Esophagus mucosa (tissue), 1 donor: ENCODE results near the gene PYGB. TPM values are rescaled to one million over a fixed set of nuclear protein-coding genes. Genes with fewer than 3 reads are reported as not detected.
A peak's percentile ranks its signal among the peaks of the same experiment; 100 is the strongest.
"Not testable (repeated sequence)": the region's sequence is repeated elsewhere in the genome, so short reads cannot be mapped to it uniquely, and the experiment has no call there.

Source experiments
- ATAC-seq: fragments of 200-7000 bp; cut with Tn5 transposase; one replicate; pipeline ENCODE4 v1.9.1; 2020
- total RNA-seq: library from RNA; stranded (reverse); gene quantifications from one replicate; pipeline ENCODE4 v1.2.4, GENCODE V29; 2023
- donor health status: DM: yes; HTN: yes; CAD: no.

Gene PYGB
- total RNA-seq, 1 donor from 2014 or later, result 63.1 TPM

DNA sequence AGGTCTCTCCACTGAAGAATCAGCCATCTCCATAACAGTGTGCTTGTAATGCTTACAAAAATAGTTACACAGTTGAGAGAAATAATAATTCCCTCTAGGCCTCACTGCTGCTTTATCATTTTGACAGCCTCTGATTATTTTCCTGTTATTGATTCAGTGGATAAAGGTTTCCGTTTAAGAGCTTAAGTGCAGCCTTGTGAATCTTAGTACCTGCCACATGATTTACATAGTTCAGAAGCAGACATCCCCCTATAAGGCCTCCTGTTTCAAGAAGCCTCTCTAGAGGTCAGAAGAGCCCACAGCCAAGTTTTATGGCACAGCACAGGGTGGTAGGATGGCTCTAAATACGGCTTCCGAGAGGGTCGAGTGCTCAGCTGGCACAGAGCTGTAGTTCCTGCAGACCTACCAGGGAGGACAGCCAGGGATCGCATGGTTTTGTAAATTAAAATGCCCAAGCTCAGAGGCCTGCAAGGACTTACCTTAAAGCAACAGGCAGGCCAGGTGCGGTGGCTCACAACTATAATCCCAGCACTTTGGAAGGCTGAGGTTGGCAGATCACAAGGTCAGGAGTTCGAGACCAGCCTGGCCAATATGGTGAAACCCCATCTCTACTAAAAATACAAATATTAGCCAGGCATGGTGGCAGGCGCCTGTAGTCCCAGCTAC lies 17.6 kb upstream of the PYGB start:
- ATAC-seq, result no peak

DNA sequence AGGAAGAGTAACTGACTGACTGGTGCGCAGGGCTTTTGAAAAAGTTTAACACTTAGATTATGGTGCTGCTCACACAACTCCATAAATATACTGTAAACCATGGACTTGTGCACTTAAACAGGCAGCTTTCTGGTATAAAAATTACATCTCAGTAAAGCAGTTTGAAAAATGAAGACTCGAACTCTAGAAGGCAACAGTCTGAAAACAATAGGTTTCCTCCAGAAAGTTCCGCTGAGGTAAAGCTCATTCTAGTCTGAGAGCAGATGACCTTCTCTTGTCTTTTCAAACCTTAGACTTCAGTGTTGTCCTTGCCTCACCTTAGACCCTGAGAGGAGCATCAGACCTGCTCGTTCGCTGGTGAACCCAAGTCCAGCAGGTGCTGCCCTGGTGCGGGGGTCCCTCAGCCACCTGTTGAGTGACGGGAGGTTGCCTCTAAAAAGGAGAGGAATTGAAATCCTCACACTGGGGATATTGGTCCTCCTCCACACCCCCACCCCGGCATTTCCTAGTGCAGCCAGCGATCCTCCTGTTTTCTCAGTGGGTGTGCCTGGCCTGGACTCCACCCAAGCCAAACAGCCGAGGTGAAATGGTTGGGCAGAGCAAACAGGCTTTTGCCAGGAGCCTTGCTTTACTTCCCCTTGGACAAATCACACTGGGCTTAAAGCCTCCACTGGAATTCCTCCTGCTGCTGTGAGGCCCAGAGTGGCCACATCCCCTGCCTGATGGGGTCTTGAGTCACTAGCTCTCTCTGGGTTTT lies 14.7 kb upstream of the PYGB start:
- peak; percentile 49 for ATAC-seq

DNA sequence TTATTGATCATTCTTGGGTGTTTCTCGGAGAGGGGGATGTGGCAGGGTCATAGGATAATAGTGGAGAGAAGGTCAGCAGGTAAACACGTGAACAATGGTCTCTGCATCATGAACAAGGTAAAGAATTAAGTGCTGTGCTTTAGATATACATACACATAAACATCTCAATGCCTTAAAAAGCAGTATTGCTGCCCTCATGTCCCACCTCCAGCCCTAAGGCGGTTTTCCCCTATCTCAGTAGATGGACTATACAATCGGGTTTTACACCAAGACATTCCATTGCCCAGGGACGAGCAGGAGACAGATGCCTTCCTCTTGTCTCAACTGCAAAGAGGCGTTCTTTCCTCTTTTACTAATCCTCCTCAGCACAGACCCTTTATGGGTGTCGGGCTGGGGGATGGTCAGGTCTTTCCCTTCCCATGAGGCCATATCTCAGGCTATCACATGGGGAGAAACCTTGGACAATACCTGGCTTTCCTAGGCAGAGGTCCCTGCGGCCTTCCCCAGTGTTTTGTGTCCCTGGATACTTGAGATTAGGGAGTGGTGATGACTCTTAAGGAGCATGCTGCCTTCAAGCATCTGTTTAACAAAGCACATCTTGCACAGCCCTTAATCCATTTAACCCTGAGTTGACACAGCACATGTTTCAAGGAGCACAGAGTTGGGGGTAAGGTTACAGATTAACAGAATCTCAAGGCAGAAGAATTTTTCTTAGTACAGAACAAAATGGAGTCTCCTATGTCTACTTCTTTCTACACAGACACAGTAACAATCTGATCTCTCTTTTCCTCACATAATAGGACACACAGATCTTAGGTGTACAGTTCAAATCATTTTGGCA lies 13.7 kb upstream of the PYGB start:
- ATAC-seq, result not testable (repeated sequence)

DNA sequence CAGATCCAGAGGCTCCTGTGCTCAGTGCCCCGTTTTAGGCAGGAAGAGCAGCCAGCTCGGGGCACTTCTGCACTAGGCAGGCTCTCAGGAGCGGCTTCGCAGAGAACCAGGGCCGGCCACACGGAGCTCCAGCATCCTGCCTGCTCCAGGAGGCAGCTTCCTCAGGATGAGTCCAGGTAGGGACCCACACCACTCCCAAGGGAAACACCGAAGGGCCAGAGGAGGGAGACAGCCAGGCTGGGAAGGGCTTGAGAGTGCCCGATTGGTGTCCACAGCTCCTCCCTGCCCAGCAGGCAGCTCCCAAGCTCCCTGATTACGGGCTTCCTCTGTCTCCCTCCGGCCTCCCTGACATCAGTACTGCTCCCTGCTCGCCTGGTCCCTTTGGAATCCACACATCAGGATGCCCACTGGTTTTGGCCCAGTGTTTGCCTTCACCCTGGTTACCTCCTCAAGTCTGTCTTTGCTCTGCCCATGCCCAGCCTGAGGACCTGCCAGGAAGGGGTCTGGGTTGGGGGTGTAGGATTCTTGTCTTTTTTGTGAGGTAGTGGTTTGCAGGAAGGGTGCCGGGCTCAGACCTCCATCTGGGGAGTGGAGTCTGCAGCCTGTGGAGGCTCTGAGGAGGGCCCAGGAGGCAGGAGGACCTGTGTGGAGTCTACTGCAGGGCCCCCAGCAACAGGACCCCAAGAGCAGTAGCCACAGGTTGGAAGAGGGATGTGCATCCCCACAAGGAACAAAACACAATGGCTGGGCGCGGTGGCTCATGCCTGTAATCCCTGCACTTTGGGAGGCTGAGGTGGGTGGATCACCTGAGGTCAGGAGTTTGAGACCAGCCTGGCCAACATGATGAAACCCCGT lies 11.2 kb upstream of the PYGB start:
- ATAC-seq, result no peak

DNA sequence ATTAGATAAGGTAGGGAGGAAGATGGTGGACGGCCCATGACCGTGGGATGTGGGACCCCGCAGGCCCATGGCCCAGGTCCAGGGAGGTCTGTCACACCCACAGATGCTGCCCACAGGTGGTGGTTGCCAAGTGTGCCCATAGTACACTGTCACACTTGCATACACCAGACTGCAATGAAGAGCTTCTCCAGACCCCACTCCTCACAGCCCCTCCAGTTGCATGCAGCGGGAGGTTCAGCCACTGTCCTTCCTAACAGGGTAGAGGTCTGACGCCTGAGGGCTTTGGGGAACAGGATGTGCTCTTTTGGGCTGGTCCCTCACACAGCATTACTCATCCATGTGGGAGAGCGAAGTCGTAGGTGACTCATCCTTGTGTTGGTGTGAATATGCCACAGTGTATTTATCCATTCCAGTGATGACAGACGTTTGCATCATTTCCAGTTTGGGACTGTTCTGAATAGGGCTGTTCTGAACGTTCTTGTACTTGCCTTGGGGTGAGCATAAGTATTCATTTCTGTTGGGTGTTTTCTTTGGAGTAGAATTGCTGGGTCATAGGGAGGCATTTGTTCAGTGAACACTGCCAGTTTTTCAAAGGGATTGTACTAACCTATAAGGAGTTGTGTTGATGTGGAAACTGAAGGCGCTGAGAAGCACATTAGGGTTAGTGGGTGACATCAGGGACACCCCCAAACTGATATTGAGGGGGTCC lies 10.1 kb upstream of the PYGB start:
- ATAC-seq, result peak; percentile 93

DNA sequence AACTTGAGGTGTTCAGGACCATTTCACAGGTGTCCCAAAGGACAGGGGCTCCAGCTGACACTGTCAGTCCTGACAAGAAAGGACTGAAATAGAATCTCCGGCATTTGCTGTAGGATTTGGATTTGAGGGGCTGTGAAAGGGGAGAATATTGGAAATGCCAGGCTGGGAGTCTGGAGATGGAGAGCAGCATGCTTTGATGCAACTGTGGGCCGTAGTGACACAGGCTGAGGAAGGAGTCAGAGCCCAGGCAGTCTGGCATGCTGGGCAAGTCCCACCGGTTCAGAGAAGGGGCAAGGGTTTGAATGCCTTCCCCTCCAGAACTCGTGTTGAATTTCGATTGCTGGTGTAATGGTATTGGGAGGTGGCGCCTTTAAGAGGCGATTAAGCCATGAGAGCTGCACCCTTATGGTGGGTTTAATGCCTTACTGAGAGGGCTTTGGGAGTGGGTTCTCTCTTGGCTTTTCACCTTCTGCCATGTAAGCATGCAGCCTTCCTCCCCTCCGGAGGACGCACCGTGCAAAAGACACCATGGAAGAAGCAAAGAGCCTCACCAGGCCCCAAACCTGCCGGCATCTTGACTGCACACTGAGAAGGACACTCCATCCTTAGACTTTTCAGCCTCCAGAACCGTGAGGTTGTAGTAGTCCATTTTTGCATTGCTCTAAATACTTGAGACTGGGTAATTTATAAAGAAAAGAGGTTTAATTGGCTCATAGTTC lies 9.4 kb upstream of the PYGB start:
- ATAC-seq, result peak; percentile 70

DNA sequence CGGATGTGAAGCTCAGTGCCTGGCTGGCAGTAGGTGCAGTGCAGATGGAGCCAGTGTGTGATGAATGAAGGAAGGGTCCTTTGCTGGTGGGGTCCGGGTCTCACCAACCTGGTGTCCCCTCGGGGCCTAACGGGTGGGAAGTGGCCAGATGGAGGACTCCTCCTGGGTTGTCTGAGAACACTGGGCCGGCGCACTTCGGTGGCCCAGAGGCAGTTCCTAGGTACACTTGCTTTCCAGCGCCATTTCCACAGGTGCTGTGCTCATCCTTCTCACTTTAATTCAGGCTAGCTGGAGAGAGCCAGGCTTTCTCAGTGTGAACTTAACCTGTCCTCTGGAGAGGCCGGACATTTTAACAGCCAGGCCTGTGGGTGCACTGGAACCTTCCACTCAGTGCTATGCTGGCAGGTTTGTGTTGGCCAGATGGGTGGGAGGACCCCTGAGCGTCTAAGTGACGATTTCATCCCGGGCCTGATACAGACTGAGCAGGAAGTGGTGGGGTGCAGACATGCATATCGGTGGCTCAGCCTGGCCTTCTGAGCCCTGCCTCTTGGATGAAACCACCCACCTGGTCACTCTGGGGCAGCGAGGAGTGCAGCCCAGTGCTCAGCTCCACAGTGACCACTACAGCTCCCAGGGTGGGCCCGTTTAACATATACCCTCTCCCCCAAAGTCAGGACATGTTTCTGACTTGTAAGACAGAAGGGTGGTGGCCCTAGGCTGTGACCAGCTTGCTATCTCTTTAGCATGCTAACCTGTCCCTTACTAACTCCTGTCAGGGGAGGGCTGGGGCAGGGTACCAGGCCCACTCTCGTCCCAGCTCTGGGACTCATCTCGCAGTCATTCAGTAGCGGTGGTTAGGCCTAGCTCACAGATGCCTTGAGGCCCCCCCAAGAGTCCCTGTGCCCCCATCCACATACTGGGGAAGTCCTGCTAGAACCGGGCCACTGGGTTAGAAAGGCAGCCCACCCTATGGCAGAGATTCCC lies 8.2 kb upstream of the PYGB start:
- no peak for ATAC-seq

DNA sequence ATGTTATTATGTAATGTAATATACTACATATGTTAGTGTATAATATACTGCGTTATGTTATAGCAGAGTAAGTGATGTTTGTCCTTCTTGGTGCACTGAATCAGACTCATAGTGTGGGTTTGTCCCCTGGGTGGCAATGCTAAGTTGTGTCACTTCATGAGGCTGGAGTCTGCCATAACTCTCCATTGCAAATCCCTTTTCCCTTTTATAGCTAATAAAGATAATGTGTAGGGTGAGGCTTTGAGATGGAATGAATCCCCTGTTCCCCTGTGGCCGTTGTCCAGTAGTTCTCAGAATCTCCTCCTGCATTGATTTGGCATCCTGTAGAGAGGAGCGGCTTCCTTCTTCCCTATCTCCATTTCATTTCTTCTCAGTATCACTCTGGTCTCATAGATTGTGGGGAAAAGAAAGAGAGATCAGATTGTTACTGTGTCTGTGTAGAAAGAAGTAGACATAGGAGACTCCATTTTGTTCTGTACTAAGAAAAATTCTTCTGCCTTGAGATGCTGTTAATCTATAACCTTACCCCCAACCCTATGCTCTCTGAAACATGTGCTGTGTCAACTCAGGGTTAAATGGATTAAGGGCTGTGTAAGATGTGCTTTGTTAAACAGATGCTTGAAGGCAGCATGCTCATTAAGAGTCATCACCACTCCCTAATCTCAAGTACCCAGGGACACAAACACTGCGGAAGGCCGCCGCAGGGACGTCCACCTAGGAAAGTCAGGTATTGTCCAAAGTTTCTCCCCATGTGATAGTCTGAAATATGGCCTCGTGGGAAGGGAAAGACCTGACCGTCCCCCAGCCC lies 6.8 kb upstream of the PYGB start:
- not testable (repeated sequence) for ATAC-seq

DNA sequence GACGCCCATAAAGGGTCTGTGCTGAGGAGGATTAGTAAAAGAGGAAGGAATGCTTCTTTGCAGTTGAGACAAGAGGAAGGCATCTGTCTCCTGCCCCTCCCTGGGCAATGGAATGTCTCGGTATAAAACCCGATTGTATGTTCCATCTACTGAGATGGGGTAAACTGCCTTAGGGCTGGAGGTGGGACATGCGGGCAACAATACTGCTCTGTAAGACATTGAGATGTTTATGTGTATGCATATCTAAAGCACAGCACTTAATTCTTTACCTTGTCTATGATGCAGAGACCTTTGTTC lies 6.3 kb upstream of the PYGB start:
- not testable (repeated sequence) for ATAC-seq

DNA sequence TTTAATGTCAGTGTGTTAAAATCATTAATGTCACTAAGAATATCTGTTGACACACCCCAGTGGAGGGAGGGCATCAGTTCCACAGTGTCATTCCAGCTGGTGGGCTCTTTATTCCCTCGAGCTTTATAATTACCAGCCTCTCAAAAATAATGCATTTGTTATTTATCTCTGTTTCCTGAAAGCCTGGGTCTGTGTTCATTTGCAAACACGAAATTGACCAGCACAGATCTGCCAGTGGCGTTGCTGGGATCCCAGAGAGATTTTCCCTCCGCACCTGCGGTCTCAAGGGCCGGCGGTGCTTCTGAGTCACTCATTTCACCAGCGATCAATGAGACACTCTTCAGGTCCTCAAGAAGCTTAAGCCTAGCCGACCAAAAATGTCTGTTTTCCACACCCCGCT lies 5.7 kb upstream of the PYGB start:
- ATAC-seq, result no peak

DNA sequence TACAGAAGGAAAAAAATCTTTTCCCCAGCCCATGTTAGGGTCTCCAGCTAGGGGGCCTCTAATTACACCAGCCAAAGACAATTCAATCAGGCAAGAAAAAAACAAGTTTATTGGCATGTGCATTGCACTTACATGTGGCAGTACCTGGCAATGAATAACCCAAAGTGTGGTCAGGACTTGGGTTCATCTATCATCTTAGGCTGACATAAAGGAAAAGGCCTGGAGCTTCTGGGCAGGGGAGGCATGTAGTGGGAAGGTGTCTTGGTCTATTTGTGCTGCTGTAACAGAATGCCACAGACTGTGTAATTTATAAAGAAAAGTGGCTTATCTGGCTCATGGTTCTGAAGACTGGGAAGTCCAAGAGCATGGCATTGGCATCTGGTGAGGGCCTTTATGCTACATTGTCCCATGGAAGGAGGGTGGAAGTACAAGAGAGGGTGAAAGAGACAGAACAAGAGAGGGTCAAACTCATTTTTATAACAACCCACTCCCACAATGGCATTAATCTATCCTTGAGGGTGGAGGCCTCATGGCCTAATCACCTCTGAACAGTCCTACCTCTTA lies 4.4 kb upstream of the PYGB start:
- no peak for ATAC-seq

DNA sequence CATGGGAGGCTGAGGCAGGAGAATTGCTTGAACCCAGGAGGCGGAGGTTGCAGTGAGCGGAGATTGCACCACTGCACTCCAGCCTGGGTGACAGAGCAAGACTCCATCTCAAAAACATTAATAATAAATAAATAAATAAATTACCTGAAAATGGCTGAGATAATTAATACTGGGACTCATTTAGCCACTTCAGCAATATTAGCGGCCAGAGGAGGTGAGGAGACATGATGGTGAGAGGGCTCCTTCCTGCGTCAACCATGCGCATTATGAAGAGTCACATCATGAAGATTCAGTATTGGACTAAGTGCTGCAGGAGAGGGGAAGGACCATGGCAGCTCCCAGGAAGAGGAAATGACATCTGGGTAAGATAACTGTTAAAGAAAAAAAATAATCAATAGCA lies 2.9 kb upstream of the PYGB start:
- no peak for ATAC-seq

DNA sequence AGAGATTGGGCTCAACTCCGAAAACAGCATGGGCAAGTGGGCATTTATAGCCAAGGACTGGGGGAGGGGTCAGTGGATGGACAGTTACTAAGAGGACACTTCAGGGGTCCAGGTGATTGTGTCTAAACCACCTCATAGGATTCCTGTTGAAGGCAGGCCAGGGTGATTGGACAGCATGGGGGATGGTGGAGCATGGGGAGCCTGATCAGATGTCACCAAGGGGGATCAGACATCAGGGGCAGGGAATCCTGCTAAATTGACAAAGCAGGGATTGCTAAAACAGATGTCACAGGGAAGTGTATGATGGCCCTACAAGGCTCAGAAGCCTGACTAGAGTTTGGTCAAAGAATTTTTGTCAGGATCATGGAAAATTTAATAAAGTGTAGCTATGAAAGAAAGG lies 2.4 kb upstream of the PYGB start:
- no peak for ATAC-seq

DNA sequence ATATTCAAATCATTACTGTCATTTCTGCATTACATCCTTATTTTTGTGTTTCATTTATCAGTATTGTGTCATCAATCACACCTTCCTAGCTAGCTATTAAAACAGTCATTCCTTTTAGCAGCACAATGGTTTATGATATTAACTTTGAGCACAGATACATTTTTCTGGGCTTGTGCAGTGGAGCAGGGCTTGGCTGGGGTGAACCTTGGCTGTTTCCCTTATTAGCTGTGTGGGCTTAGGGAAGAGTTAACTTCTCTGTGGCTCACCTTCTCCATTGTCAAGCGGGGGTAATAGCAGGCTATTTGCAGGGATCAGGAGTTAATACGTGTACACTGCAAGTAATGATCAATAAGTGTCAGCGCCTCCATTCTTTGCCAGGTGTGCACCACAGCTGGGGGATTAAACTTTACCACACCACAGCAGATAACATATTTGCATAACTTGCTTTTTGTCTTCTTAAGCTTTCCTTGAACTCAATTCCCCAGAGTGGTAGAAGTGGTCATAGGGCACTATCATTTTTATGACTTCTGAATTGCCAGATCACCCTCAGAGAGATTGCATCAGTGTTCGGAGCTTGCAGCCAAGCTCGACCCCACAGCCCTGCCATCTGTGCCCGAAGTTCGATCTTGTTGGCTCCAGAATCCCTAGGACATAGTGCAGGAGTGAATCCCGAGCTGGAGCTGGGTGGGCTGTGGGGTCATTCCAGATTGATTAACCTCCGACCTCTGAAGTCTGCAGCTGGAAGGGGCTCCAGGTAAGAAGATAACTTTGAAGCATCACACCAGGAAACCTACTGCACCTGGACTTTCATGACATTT lies 1.5 kb upstream of the PYGB start:
- no peak for ATAC-seq

DNA sequence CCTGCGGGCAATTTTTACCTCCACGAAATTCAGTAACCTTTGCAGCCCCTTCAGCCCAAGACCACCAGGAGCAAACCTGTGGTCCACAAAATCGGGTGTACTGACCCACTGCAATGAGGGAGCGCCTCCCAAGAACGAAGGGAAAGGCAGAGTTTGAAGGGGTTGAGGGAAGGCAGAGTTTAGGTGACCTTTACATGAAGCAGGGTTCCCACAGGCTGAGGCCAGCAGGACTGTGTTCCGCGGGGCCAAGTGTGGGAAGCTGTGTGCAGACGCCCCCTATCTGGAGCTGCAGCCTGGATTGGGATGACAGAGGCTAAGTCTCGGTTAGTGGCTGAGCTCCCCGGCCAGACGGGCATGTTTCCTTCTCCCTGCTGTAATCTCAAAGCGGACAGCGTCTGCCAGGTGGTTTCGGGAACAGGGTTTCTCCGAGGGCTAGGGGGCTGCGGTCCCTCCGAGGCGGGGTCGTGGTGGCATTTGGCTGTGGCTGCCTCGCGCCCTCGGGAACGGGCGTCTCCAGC lies 826 bp upstream of the PYGB start:
- peak; percentile 43 for ATAC-seq

DNA sequence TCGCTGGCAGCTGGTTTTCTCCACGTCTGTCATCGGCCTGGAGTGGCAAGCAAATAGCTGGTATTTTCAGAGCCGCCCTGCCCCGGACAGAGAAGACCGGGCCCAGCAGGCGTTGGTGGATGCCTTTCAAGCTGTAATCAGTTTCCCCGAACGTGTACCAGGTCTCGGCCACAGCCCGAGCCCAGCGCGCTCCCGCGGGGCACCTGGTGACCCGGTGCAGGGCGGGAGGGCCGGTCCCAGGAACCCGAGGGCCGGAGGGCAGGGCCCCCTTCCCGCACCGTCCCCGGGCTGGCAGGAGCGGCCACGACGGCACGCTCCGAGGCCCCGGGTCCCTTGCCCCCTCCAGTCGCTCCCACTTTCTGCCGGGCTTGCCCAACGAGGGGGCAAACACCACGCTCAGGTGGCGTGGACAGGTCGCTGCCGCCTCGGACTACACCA lies 348 bp upstream of the PYGB start:
- peak; percentile 48 for ATAC-seq

DNA sequence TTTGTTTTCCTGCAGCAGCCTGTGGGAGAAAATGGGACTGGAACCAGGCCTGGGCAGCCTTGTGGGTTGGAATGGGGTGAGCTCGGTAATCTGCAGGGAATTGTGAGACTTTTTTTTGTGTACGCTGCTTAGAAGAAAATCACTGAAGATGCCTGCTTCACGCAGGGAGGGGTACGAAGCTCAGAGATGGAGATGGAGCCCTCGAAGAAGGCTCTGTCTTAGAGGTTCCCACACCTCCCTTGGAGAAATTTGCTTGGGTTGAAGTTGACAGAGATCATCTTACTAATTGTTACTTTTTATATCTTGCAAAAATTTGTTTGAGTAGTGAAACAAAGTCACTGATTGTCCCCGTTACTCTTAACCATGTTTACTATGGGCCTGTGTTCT lies 894 bp downstream of the PYGB start:
- ATAC-seq, result no peak
